H54 (cell line): Measurements from ENCODE around the gene TNF.
"Not testable (repeated sequence)": the region's sequence is repeated elsewhere in the genome, so short reads cannot be mapped to it uniquely, and the experiment has no call there.

ENCODE experiments used
- DNase-seq: peaks from one replicate; pipeline ENCODE4 v3.0.0; 2011; ENCODE audit warnings: low spot score, mixed read lengths; ENCODE audit not compliant: insufficient read length
- FAIRE-seq: peaks from 3 replicates; lab custom pipeline; 2011; peaks lifted over from hg19 to GRCh38; lab: Jason Lieb, UNC
- POLR2A ChIP-seq: IDR thresholded peaks from 2 replicates; pipeline ENCODE4 v1.6.1; 2011; ENCODE audit warnings: low read depth, mild to moderate bottlenecking, low read length

Gene TNF

DNA sequence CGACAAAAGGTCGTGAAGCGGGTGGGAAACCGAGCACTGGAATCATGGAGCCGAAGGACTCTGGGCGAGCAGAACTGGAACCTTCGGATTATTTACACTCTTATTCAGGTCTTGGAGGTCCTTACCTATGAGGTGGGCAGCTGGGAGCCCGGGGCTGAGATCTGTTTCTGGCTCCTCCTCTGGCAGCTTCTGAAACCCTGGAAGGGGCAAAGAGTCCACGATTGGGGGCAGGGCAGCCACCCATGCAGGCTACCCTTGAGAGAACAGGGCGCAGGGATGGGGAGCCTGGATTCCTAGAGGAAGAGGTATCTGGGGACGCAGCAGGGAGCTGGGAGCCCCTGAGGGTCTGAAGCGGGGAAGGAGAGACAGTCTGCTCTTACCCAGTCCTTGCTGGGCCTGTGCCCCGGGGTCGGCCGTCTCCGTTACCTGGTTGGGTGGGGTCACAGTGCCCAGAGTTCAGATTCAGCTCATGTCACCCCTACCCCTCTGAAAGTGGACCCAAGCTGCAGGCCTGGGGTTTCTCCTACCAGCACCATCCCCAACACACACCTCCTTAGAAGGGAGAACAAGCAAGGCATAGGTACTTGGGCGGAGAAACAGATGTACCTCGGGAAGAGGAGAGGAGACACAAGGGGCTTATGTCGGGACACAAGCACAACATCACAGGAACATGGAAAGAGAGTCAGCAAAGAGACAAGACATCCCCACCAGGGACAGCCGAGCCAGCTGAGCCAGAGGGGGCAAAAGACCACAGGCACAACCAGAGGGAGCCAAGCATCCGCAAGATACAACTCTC, 6.3 kb downstream of the TNF start:
- FAIRE-seq (no peak), DNase-seq (no peak)
- no peak for TF ChIP-seq POLR2A

DNA sequence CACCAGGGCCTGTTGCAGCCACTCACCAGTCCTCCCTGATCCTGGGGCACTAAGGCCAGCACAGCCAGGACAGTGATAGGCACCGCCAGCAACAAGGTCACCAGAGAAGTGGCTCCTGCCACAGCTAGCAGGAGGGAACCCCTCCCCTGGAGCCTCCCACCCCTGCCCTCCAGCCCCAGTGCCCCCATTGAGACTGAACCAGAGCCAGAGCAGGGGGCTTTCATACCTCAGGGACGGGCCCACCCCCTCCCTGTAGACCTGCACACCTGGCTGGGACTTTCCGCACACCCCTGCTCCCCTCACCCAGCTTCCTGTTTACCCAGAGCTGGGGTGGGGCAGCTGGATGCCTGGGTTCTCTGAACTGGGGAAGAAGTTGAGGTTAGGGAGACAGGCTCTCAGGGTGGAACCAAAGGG, 6.9 kb downstream of the TNF start, which contains the start of gene LTB:
Gene LTB (minus strand): TSS at position 195 of the 414 bp plus-strand sequence. CDS start 7 bp downstream, at position 188.
- no peak for FAIRE-seq

DNA sequence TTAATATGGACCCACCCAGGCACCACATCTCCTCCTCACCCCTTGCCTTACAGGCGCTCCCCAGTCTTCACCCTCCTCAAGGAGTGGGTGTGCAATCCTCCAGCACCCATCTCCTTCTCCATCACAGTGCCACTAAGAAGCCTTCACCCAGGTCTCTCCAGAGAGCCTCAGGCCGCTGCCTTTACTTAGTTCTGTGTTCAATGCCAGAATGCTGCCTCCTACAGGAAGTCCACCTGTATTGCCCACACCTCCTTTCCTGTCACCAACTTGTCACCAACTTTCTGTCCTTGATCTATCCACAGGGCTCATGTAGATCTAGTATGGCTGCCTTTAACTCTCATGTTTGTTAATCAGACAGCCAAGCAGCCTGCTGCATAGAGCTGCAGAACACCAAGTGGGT, 10.1 kb downstream of the TNF start:
- FAIRE-seq, result no peak
- no peak for DNase-seq
- TF ChIP-seq POLR2A, result no peak

More for the DNA sequence above, 6.9 kb downstream of the TNF start, which contains the start of gene LTB:
- TF ChIP-seq POLR2A, result no peak
- no peak for DNase-seq

DNA sequence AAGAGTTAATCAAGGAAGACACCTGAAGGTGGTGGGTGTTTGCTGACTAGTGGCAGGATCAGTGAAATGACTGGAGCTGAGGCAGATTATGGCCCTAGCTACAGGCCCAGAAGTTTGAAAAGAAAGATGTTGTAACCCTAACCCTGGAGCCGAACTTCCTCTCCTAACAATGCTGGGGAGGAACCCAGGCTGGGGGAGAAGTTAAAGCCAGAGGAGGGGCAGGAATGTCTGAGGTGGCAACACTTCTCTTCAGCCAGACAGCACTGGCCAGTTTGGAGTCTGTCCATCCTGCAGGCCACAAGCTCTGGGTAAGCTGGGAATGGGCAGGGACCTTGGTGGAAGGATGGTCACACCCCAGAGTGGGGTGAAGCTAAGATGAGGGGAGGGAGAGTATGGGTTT, 10.6 kb downstream of the TNF start, which contains the start of gene LST1:
Gene LST1 (plus strand): TSS at position 270 of the 400 bp plus-strand sequence. CDS start 1,023 bp downstream, outside the sequence.
- FAIRE-seq, result no peak

GRCh38 chr6:31586599-31587281, 11.4 kb downstream of the TNF start:
- no peak for FAIRE-seq
- DNase-seq, result no peak
- TF ChIP-seq POLR2A, result no peak

More for the DNA sequence above, 10.6 kb downstream of the TNF start, which contains the start of gene LST1:
- no peak for DNase-seq
- TF ChIP-seq POLR2A, result no peak

- DNase-seq (no peak), FAIRE-seq (no peak)
- no peak for TF ChIP-seq POLR2A
Observed at GRCh38 chr6:31587791-31588777, 12.7 kb downstream of the TNF start.

GRCh38 chr6:31588871-31589650, 13.7 kb downstream of the TNF start:
- FAIRE-seq (no peak), DNase-seq (no peak)
- TF ChIP-seq POLR2A, result no peak

GRCh38 chr6:31590691-31591090, 15.3 kb downstream of the TNF start:
- not testable (repeated sequence) for DNase-seq, FAIRE-seq

GRCh38 chr6:31592396-31592771, 17.0 kb downstream of the TNF start:
- FAIRE-seq, result no peak
- no peak for TF ChIP-seq POLR2A
- DNase-seq, result no peak

DNA sequence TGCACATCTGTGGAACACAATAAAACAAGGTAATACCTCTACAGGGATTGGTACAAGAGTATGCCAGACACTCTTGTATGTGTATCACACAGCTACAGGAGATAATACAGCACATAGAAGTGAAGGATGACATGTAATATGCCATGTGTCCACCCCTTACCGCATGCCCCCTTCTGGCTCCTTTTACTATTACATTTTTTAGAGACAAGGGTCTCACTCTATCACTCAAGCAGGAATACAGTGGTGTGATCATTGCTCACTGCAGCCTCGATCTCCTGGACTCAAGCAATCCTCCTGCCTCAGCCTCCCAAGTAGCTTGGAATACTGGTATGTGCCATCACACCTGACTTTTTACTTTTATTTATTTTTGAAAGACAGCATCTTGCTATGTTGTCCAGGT, 21.6 kb downstream of the TNF start:
- no peak for FAIRE-seq
- no peak for TF ChIP-seq POLR2A
- DNase-seq, result no peak

DNA sequence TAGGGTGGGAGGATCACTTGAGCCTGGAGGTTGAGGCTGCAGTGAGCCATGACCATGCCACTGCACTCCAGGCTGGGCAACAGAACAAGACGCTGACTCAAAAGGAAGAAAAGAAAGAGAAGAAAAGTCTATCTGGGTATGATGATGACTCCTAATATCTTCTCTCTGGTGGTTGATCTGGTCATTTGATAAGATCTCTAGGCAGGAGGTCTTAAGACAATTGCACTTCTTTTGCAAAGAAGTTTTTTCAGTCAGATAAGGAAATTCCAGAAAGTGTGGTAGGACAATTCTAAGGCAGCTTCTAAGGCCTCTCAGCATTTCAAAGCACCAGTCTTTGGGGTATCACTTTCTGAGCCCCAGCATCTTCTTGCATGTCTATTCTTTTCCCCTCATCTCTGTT, 32.0 kb downstream of the TNF start:
- no peak for TF ChIP-seq POLR2A
- DNase-seq (no peak), FAIRE-seq (no peak)

- TF ChIP-seq POLR2A, result no peak
- DNase-seq (no peak), FAIRE-seq (no peak)
Observed at GRCh38 chr6:31609519-31610406, 34.4 kb downstream of the TNF start.

DNA sequence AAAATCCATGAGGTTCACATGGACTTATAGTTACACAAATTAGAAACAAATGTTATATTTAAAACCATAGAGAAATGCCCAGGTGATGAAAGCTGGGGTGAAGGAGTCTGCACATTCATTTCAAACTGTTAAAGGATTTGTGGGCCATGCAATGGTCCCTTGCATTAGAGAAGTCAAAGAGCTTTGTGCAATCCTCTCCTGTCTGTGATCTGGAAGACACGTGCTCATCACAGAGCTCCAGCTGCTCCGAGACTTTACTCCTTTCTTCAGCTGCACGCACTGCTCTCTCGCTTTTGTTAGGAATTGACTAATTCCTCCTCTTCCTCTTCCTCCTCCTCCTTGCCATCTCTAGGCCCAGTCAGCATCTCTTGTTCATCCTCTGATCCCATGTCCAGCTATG, 35.6 kb downstream of the TNF start:
- no peak for DNase-seq
- no peak for TF ChIP-seq POLR2A
- no peak for FAIRE-seq
